Testis (tissue), 2 donors: ENCODE data around the gene BMP7.

Source experiments
- POLR2A ChIP-seq: fragments of 450-650 bp; IDR thresholded peaks from one replicate; pipeline ENCODE4 v1.6.1; 2017; ENCODE audit warnings: antibody characterized with exemption, mild to moderate bottlenecking, moderate library complexity
- TF ChIP-seq, protein P1 (sequence below), 3 experiments: fragments of 450-650 bp in 2 of 3; fragments of 200-600 bp in 1 of 3; sonication (generic) in 1 of 3; IDR thresholded peaks; one replicate each; pipeline ENCODE4 v1.5.1; 2016 to 2019; ENCODE audit warnings: antibody characterized with exemption in 3 of 3, mild to moderate bottlenecking in 2 of 3, moderate library complexity in 1 of 3

DNA sequence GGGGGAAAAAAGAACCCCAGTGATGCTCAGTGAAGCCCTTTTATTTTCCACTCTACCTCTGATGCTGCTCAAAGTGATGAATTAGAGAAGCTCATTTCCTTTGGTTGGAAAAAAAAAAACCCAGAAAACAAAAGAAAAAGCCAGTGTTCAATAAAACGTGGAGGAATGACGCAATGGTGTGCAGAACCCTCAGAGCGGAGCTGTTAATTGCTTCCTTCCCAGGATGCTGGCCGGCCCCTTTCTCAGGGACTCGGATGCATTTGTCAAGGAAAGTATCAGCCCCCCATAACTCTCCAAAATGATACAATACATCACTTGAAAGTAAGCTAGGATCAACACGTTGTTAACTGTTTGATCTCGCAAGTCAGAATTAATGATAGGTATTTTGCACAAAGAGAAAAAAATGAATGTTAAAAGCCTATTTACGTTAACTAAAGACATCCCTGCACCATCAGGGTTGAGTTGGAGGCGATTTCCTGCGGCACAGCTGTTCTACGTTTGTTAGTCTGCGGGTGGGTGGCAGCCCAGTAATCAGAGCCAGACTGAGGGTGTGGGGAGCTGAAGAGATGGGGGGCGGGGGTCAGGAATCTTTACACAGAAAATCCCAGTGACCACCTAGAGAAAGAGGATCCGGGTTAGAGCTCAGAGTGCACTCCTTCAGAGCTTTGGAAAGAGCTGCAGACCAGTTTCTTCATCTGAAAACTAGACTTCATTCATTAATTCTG is 132.4 kb downstream of the BMP7 start:
- TF ChIP-seq, protein P1, sequence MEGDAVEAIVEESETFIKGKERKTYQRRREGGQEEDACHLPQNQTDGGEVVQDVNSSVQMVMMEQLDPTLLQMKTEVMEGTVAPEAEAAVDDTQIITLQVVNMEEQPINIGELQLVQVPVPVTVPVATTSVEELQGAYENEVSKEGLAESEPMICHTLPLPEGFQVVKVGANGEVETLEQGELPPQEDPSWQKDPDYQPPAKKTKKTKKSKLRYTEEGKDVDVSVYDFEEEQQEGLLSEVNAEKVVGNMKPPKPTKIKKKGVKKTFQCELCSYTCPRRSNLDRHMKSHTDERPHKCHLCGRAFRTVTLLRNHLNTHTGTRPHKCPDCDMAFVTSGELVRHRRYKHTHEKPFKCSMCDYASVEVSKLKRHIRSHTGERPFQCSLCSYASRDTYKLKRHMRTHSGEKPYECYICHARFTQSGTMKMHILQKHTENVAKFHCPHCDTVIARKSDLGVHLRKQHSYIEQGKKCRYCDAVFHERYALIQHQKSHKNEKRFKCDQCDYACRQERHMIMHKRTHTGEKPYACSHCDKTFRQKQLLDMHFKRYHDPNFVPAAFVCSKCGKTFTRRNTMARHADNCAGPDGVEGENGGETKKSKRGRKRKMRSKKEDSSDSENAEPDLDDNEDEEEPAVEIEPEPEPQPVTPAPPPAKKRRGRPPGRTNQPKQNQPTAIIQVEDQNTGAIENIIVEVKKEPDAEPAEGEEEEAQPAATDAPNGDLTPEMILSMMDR (IDR thresholded peaks at IDR 0.05), result no peak
- TF ChIP-seq POLR2A, result no peak
